ENCODE results near the gene MAST2. TPM values are rescaled to one million over a fixed set of nuclear protein-coding genes. Genes with fewer than 3 reads are reported as not detected.

The MAST2 gene
- total and polyA plus RNA-seq, 2 of the 13 experiments (the other 11 are each of a cell fraction or from before 2014, with no cell fraction given), result 15.3 to 23.0 TPM

DNA sequence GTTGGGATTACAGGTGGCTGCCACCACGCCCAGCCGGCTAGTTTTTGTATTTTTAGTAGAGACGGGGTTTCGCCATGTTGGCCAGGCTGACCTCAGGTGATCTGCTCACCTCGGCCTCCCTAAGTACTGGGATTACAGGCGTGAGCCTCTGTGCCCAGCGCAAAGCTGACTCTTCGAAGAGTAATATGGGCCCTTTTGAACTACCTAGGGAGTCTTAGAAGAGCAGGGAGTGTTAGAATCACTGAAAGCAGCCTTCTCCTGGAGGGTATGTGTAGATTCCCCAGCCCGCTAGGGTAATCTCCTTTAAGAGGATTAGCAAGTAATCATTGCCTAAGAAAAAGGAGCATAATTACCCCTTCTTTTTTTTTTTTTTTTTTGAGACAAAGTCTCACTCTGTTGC lies 6.5 kb upstream of the MAST2 start:
- H3K4me2 ChIP-seq (ENCODE audit: low read depth, low read length), result no peak overlapping the region
- no peak overlapping the region for H3K9ac ChIP-seq (ENCODE audit: insufficient read depth, low read depth, low read length)
- FAIRE-seq, result no peak
- ATAC-seq, result no peak
- H3K36me3 ChIP-seq (replicated peaks in 1 of 2; ENCODE audit: control insufficient read depth in 1 of 2, insufficient read depth in 2 of 2, low read length in 2 of 2), result no peaks in the 10 kb centered on the region
- peaks cover 11% of the 10 kb centered on the region for H3K4me1 ChIP-seq (ENCODE audit: insufficient read depth, low read length)
- no peaks in the 10 kb centered on the region for H3K9me3 ChIP-seq (ENCODE audit: low read length)
- H3K79me2 ChIP-seq (ENCODE audit: insufficient read depth, low read length), result no peaks in the 10 kb centered on the region
- in situ Hi-C loops (cut with HindIII; ENCODE audit: extremely low pct_ligation_motif_present, low pct_unique_long_range_greater_than_20kb), result no loop called here
- WGBS (ENCODE audit: low lambda C conversion rate), result 62% methylated on average over 9 of the region's 9 CpGs
- H3K27me3 ChIP-seq (ENCODE audit: control insufficient read depth in 1 of 2, insufficient read depth in 2 of 2, low read length in 2 of 2), result no peaks in the 10 kb centered on the region; a peak in 1 of 5 replicates
- POLR2A ChIA-PET, result no interaction called here
- no peak overlapping the region for H3K4me3 ChIP-seq (replicated peaks in 1 of 3; ENCODE audit: insufficient read depth in 1 of 3, low read depth in 2 of 3, low read length in 3 of 3)
- no TSS peak for BruUV-seq (replicated peaks)
- intact Hi-C loops (cut with micrococcal nuclease; ENCODE audit: unreplicated experiment), result no loop called here
- H3K27ac ChIP-seq (ENCODE audit: extremely low read length, insufficient read depth, low read length), result no peak overlapping the region
- CTCF ChIA-PET (ENCODE audit: low intra/inter-chr PET ratio, low total read pairs), result no interaction called here
- H2AFZ ChIP-seq (ENCODE audit: low read length), result no peak overlapping the region
- no peak for DNase-seq (ENCODE audit: low spot score)
- H4K20me1 ChIP-seq (ENCODE audit: insufficient read depth, low read length), result no peaks in the 10 kb centered on the region
- TF ChIP-seq TFE3 (CRISPR knock-in tag; IDR thresholded peaks at IDR 0.05) (no peak), ZNF292 (CRISPR knock-in tag; IDR thresholded peaks at IDR 0.05; ENCODE audit: borderline replicate concordance, low read depth) (no peak), CBX2 (IDR thresholded peaks at IDR 0.05; ENCODE audit: low read depth, low read length) (no peak), CBX2 (CRISPR knock-in tag; IDR thresholded peaks at IDR 0.05; ENCODE audit: low read depth) (no peak), ZNF7 (CRISPR knock-in tag; IDR thresholded peaks at IDR 0.05) (no peak), SAFB2 (CRISPR knock-in tag; IDR thresholded peaks at IDR 0.05; ENCODE audit: borderline replicate concordance, low read depth) (no peak), ZNF343 (CRISPR knock-in tag; IDR thresholded peaks at IDR 0.05) (no peak), SETDB1 (CRISPR knock-in tag; IDR thresholded peaks at IDR 0.05; ENCODE audit: borderline replicate concordance) (no peak), HDAC6 (IDR thresholded peaks at IDR 0.05; ENCODE audit: low read depth, low read length) (no peak), SMARCE1 (IDR thresholded peaks at IDR 0.05; ENCODE audit: borderline replicate concordance) (no peak), RARG (CRISPR knock-in tag; IDR thresholded peaks at IDR 0.05; ENCODE audit: low read depth) (no peak), ZNF224 (CRISPR knock-in tag; IDR thresholded peaks at IDR 0.05) (no peak), MIXL1 (CRISPR knock-in tag; IDR thresholded peaks at IDR 0.05) (no peak), PCBP2 (optimal IDR thresholded peaks at IDR 0.05; ENCODE audit: low read depth, low read length, poor library complexity, severe bottlenecking) (no peak), ZKSCAN5 (CRISPR knock-in tag; IDR thresholded peaks at IDR 0.05) (no peak), ELK4 (CRISPR knock-in tag; IDR thresholded peaks at IDR 0.05; ENCODE audit: borderline replicate concordance) (no peak), FOXK1 (CRISPR knock-in tag; IDR thresholded peaks at IDR 0.05; ENCODE audit: borderline replicate concordance, low read depth) (no peak), ATF6 (CRISPR knock-in tag; conservative IDR thresholded peaks at IDR 0.05) (no peak)
- TF ChIP-seq, protein P1, sequence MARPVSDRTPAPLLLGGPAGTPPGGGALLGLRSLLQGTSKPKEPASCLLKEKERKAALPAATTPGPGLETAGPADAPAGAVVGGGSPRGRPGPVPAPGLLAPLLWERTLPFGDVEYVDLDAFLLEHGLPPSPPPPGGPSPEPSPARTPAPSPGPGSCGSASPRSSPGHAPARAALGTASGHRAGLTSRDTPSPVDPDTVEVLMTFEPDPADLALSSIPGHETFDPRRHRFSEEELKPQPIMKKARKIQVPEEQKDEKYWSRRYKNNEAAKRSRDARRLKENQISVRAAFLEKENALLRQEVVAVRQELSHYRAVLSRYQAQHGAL (CRISPR knock-in tag; IDR thresholded peaks at IDR 0.05; ENCODE audit: not compliant biosample characterization), result no peak

Measured in HepG2 (cell line).